ENCODE data around the gene PCSK2.

PCSK2 gene

DNA sequence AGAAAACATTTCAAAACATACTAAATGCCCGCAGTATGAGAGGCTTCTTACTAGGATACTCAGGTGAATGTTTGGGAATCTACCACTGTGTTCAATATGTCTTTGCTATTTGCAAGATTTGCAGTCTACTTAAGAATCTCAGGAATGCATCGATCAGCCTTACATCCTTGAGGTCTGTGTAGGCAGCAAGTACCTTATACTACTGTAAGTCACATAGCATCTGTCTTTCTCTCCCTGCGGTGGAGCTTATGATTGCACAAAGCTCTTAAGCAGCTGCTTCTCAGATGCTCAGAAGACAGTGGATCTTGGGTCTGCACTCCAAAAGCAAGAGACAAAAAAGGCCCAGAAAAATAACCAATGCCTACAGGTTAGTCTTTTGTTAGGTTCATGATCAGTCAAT lies 21.4 kb downstream of the PCSK2 start:
- H3K4me3 ChIP-seq (ENCODE audit: low read depth, low read length) = no peak overlapping the region
- TF ChIP-seq, protein P1, sequence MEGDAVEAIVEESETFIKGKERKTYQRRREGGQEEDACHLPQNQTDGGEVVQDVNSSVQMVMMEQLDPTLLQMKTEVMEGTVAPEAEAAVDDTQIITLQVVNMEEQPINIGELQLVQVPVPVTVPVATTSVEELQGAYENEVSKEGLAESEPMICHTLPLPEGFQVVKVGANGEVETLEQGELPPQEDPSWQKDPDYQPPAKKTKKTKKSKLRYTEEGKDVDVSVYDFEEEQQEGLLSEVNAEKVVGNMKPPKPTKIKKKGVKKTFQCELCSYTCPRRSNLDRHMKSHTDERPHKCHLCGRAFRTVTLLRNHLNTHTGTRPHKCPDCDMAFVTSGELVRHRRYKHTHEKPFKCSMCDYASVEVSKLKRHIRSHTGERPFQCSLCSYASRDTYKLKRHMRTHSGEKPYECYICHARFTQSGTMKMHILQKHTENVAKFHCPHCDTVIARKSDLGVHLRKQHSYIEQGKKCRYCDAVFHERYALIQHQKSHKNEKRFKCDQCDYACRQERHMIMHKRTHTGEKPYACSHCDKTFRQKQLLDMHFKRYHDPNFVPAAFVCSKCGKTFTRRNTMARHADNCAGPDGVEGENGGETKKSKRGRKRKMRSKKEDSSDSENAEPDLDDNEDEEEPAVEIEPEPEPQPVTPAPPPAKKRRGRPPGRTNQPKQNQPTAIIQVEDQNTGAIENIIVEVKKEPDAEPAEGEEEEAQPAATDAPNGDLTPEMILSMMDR (IDR thresholded peaks at IDR 0.05; ENCODE audit: borderline replicate concordance, insufficient read depth, low read depth, low read length) = no peak

DNA sequence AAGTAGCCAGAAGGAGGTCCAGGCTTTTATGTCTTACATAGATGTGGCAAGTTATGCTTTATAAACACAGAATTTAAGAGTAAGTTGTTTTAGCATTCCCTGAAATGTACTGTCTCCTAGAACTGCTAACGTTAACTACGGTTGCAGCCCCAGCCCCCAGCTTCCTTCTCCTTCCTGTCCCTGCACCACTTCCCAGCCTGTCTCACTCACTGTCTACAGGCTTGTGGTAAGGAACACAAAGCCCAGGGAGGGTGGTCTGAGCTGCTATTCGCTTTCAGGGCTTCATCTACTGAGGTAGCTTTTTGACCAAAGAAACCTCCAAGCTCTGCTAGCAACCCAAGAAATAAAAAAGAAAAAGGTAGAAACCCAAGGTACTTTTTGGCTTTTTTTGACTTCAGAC lies 35.9 kb downstream of the PCSK2 start:
- TF ChIP-seq, protein P1 (IDR thresholded peaks at IDR 0.05; ENCODE audit: borderline replicate concordance, insufficient read depth, low read depth, low read length) = no peak
- no peak overlapping the region for H3K4me3 ChIP-seq (ENCODE audit: low read depth, low read length)

DNA sequence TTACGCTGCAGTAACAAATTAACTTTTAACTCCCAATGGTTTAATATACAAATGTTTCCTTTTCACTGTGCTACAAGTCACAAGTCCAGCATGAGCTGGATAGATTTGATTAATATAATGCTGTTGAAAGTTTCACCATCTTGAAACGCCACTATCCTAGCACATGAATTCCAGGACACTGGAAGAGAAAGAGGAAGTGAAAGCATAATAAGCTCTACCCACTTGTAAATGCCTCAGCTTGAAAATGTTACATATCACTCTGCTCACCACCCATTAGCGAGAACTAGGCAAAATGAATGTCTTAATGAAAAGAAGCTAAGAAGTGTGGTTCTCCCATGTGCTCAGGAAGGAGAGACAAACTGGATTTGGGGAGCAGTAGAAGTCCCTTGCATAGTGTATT lies 46.9 kb downstream of the PCSK2 start:
- H3K4me3 ChIP-seq (ENCODE audit: low read depth, low read length) = no peak overlapping the region
- TF ChIP-seq, protein P1 (IDR thresholded peaks at IDR 0.05; ENCODE audit: borderline replicate concordance, insufficient read depth, low read depth, low read length) = no peak

DNA sequence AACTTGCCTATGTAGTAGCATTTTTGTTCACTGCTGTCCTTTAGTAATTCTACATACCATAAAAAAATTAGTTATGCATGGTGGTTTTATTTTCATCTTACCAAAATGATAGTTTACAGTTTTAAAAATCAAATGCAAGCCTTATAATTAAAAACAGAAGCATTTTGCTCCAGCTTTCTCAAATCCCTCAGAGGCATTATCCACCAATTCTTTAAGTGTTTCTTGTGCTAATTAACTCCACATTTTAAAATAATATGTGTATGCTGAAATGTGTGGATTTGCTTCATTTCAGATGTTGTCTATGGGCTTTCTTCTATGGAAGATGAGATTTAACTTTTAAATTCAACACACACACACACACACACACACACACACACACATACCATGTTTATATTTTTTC lies 49.3 kb downstream of the PCSK2 start:
- H3K4me3 ChIP-seq (ENCODE audit: low read depth, low read length) = no peak overlapping the region

DNA sequence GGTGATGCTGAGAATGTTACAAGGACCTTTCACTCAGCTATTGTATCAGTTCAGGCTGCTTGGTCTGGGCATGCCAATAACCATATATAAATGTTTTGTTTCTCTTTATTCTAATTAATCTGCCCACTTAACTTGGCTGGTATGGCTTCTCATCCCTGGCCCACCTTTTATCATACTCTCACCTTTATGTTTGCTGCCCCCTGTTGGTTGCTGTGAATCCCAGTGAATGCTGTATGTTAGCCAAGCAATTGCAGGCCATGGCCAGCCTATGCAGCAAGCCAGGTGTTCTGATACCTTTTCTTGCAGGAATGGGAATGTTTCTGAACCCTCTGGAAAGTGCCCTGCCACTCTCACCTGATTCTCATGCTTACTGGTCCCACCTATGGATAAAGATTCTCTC lies 54.6 kb downstream of the PCSK2 start:
- TF ChIP-seq, protein P1 (IDR thresholded peaks at IDR 0.05; ENCODE audit: borderline replicate concordance, insufficient read depth, low read depth, low read length) = peak; percentile 56; the same call in 1 of the 2 replicates
- H3K4me3 ChIP-seq (ENCODE audit: low read depth, low read length) = no peak overlapping the region

More for the DNA sequence above, 49.3 kb downstream of the PCSK2 start:
- TF ChIP-seq, protein P1 (IDR thresholded peaks at IDR 0.05; ENCODE audit: borderline replicate concordance, insufficient read depth, low read depth, low read length) = no peak

DNA sequence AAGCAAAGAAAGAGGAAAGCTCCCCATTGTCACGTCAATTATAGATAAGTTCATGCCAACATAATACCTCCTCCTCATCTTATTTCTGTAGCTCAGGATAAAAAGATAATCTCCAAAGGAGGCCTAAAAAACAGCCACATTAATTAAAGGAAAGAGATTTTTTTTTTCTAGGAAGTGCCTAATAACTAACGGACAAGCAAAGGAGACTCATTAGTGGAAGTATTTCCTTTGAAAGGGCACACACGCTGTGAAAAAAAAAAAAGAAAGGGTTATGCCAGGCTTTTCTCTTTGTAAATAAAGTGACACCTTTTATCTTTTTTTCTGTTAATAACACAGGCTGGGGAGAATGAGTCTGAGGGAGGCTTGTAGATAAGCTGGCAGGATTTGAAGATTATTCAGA lies 55.7 kb downstream of the PCSK2 start:
- H3K4me3 ChIP-seq (ENCODE audit: low read depth, low read length) = no peak overlapping the region
- TF ChIP-seq, protein P1 (IDR thresholded peaks at IDR 0.05; ENCODE audit: borderline replicate concordance, insufficient read depth, low read depth, low read length) = no peak

DNA sequence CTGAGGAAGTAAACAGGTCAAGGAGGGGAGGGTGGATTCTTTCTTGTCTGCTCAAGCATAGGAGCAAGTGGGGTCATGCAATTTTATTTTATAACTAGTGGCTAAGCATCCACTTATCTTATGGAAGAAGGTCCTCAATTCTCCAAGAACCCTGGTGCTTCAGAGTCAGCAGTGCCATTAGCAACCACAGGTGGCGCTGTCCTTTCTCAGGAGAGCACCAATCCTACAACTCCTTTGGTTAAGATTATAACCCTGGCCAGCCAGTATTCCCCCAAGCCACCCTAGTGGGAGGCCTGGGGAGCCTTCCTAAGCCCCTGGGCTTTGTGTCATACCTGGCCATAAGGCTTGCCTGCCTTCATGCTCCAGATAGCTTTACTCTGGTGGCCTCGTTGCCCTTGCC lies 60.7 kb downstream of the PCSK2 start:
- TF ChIP-seq, protein P1 (IDR thresholded peaks at IDR 0.05; ENCODE audit: borderline replicate concordance, insufficient read depth, low read depth, low read length) = peak; percentile 43; the same call in 1 of the 2 replicates
- no peak overlapping the region for H3K4me3 ChIP-seq (ENCODE audit: low read depth, low read length)
